SH-SY5Y (cell line): Measurements from ENCODE around the gene PLEKHO2.

Experiments used
- GATA2 ChIP-seq: IDR thresholded peaks from 2 replicates; pipeline ENCODE4 v1.6.1; 2011; ENCODE audit warnings: mild to moderate bottlenecking, low read depth, low read length
- GATA3 ChIP-seq: IDR thresholded peaks from 2 replicates; pipeline ENCODE4 v1.6.1; 2011; ENCODE audit warnings: low read depth, mild to moderate bottlenecking, low read length, moderate library complexity

PLEKHO2 gene

DNA sequence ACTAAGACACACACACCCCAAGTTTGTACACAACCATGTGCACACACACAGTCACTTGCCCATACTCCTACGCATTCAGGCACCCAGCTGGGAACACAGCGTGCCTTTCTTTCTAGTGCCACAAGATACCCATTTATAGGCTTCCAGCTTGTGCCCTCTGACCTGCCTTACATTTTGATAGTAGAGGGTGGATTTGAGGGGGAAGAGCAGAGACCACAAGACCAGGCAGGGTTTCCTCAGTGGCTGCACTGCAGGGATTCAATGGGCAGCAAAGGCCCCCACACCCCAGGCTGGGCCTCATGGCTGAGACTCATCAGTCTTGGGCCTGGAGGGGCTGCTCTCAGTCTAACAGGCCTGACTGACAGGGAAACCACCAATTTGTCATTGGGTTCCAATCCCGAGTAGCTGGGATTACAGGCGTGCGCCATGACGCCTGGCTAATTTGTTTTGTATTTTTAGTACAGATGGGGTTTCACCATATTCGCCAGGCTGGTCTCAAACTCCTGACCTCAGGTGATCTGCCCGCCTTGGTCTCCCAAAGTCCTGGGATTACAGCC, 51.2 kb downstream of the PLEKHO2 start:
- TF ChIP-seq GATA2 (no peak), GATA3 (no peak)

DNA sequence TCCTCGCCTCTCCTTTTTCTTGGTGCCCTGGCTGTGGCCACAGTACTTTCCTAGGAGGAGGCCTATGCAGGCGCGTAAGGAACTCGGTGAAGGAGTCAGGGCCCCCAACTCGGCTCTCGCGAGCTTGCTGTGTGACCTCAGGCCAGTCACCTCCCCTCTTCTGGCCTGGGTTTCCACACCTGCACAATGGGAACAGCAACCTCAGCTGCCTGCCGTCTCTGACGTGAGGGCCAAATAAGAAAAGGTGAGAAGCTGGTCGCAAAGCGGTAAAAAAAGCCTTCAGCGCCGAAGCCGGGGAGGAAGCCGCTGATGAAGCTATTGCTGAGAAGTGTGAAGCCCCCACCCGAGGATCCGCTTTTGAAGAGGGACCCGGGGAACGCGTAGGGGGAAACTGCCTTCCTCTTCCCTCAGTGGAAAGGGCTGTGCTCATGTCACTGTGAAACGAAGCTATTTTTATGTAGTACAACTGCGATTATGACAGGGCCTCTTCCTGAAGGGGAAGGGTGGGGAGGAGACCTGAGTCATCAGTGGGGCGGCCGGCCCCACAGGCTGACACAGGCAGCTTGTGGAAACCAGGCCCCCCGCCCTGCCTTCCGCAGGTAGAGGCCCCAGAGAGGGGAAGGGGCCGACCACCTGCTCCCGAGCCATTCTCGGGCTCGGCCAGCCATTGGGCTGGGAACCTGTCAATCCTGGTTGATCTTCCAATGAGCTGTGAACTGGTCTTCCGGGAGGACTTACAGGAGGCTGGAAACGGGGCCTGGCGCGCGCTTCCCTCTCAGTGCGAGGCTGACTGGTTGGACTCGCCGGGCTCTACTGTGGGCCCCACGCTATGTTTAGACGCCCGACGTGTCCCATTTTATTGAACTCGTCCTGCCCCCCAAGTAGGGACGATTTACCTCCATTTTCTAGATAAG, 52.0 kb downstream of the PLEKHO2 start:
- TF ChIP-seq GATA3 = no peak
- no peak for TF ChIP-seq GATA2

DNA sequence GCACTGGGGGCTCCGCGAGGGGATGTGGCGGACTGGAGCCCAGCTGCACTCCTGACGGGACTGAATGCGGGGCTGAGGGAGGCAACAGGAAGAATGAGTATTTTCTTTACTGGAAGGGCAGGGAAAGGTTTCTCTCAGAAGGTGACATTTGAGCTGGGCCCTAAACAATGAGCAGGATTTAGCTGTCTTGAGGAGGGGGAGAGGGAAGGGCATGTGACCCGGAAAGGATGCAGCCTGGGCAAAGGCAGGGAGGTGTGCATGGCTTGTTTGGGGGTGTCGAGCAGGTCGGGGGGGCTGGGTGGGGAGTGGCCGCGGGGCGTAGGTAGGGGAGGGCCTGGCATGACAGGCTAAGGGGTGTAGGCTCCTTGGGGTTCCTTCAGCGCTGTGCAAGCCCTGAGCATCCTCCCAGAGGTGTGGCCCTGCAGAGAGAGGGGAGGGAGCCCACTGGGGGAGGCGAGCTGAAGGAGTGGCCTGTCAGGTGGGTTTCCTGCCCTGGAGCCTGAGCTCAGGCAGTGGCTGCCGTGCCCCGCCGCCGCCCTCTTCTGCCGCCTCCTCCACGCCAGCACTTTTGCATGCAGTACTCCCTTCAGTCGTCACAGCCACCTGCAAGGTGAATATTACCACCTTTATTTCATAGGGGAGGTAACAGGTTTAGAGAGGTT, 52.8 kb downstream of the PLEKHO2 start:
- no peak for TF ChIP-seq GATA3
- TF ChIP-seq GATA2 = no peak

DNA sequence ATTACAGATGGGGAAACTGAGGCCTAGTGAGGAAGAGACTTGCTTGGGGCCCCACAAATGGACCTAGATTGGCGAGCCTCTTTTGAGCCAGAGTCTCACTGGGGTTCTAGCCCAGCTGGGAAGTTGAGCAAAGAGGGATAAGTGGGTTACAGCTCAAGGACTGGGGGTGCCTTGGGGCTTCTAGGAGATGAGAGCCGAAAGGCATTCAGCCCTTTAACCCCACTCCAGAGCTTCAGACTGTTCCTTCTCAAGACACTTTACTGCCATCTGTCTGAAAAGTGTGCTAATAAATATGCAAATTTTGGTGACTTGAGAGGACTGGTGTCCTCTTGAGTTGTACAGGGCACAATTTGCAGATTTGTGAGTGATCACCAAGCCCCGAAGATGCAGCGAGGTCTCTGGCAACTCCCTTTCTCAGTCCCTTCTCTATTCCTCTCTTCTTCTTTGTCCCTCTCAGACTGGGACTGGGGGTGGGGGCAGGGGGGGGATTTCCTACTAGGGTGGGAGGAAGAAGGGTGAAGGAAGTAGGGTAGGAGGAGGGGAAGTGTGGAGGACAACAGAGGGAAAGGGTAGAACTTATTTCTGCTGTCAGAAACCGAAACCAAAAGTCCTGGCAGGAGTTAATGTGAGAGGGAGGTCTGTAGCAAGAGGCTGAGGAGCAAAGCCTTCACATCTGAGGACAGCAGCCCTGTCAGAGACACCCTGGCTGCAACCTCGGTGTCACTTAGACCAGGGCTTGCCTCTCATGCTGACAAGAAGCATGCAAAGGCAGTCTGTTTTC, 53.8 kb downstream of the PLEKHO2 start:
- TF ChIP-seq GATA2 = no peak
- TF ChIP-seq GATA3 = no peak

DNA sequence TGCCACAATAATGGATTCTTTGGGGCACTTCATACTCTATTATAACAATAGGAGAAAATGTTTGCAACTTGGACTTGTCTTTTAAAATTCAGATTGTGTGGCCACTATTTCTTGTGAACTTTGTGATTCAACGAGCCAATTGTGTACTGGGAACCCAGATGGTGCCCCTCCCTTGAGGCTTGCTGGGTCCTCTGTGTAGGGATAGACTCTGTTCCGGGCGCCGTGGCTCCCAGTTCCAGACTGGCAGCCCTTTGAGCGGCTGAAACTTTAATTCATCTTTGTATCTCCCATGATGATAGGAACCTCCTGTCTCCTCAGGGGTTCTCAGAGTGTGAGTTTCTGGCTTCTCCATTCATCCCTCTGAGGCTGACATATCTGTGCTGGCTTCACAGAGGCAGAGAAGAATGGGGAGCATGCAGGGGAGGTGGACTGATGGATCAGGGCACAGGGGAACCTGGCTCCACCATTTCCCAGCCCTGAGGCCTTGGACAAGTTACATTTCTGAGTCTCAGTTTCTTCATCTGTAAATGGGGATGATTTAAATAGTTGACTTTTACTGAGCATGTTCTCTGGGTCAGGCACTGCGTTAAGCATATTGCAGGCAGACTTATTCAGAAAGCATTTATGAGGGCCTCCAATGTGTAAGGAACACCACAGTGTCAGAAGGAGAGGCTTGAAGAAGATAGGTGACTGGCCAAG, 54.8 kb downstream of the PLEKHO2 start:
- TF ChIP-seq GATA2 = no peak
- TF ChIP-seq GATA3 = no peak

DNA sequence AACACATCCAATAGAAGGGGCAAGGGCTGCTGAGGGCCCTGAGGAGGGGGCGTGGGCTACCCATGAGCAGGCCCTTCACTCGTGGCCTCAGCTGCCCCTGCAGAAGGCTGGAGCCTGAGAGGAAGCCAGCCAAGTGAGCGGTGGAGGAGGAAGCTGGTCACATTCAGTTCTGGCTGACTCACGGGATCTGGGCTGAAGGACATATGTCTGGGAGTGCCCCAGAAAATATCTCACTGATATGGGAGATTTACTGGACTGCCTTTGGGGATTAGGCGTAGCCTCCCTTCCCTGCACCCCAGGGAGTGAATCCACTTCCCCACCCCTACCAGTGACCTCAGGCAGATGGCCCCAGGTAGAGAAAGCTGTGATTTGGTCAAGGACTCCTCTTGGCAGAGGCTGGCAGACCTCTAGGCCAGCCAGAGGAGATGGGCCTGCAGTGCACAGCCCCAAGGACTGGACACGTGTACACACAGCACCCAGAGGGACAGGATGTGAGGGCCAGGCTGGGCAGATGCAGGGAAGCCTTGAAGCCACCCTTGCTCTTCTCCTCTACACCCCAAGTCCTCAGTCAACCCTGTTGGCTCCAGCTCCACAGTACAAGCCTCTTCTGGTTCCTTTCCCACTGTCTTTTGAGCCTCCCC, 55.8 kb downstream of the PLEKHO2 start:
- no peak for TF ChIP-seq GATA2
- TF ChIP-seq GATA3 = no peak

DNA sequence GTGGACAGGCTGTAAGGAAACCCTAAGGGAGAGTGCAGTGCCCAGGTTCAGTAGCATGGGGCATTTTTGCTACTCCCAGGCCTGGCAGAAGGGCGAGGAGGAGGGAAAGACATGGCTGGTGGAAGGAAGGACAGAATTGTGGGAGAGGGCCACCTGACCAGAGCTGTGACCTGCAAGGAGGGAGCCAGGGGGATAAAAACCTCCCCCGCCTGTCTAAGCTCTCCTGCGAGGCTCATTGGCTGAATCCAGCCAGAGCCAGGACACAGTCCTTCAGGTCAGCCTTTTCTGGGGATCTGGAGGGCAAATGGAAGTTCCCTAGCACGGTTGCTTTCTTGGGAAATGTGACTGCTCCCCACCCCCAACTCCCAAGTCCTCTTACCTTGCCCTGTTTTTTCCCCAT, 56.7 kb downstream of the PLEKHO2 start:
- TF ChIP-seq GATA3 (no peak), GATA2 (no peak)

DNA sequence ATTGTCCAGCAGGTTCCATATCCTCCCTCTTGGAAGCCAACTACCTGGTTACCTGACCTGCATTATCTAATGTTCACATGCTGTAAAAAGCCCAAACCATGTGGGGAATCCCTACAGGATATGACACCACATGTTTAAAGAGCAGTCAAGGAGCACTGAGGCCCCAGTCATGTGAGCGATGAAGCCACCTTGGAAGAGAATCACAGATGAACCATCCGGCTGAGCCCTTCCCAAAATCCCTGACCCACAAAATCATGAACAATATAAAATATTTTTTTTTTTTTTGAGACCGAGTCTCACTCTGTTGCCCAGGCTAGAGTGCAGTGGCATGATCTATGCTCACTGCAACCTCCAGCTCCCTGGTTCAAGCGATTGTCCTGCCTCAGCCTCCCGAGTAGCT, 59.4 kb downstream of the PLEKHO2 start:
- TF ChIP-seq GATA2 (no peak), GATA3 (no peak)

DNA sequence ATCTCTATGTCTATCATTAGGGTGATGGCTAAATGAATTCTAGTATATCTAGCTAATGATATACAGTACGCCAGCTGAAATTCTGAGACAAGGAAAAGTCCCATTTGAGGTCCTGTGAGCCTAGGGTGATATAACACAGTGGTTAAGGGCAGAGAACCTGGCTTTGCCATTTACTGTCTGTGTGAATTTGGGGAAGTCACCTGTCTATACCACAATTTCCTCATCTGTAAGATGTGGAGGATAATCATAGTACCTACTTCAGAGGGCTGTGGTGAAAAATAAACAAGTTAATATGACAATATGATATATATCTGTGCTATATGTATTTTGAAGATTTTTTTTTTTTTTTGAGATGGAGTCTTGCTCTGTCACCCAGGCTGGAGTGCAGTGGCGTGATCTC, 60.2 kb downstream of the PLEKHO2 start:
- TF ChIP-seq GATA2 (no peak), GATA3 (no peak)

DNA sequence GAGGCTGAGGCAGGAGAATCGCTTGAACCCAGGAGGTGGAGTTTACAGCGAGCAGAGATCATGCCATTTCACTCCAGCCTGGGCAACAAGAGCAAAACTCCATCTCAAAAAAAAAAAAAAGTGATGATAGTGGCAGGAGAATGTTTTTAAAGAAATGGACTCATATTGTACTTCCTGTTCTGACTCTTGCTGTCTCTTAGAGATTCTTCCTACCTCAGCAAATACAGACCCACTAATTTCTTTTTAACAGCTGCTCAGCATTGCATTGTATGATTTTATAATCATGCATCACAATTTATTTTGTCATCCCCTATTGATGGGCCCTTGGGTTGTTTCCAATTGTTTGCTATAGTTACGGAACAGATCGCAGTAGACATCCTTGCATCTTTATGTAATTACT, 61.1 kb downstream of the PLEKHO2 start:
- TF ChIP-seq GATA2 (no peak), GATA3 (no peak)

DNA sequence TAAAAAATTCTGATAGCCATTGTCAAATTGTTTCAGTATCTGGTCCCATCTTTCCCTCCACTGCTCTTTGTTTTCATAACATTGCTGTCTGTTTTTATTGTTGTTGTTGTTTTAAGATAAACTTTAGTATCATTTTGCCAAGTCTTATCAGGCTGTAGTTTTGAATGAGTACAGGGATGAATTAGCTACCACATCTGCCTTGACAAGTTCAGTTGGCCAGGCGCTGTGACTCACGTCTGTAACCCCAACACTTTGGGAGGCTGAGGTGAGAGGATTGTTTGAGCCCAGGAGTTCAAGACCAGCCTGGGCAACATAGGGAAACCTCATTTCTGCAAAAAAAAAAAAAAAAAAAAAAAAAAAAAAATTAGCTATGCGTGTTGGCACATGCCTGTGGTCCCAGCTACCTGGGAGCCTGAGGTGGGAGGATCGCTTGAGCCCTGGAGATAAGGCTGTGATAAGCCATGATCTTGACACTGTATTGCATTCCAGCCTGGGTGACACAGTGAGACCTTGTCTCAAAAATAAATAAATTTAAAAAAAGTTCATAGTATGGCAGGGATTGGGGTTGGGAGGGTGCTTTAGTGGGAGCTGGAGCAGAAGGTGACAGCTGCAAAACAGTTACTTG, 61.7 kb downstream of the PLEKHO2 start:
- TF ChIP-seq GATA3 (no peak), GATA2 (no peak; the same call in 1 of the 2 replicates)

DNA sequence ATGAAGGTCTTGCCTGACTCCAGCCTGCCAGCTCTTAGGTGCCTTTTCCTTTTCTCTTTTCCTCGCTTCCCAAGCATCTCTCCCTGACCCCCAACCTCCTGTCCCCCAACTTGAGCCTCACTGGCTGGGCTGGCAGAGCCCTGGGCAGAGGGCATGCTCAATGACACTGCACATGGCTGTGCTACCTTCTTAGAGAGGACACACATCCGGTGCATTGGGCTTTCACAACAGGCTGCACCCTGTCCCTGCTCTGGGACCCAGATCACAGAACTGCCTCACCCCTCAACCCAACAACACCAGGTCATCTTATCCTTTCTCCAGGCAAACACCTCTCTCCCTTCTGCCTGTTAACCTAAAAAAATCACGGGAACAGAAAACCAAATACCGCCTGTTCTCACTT, 62.5 kb downstream of the PLEKHO2 start:
- TF ChIP-seq GATA2 (no peak), GATA3 (no peak)
